ENCODE results near the gene NBEAL1. TPM values are rescaled to one million over a fixed set of nuclear protein-coding genes. Genes with fewer than 3 reads are reported as not detected.
A peak's percentile ranks its signal among the peaks of the same experiment; 100 is the strongest.

NBEAL1 gene
- total and polyA plus RNA-seq, 8 donors, result 4.2 to 158 (median 70.3) TPM

- TF ChIP-seq POLR2A (IDR thresholded peaks at IDR 0.05) (no peak), CTCF (IDR thresholded peaks at IDR 0.05) (no peak), EP300 (IDR thresholded peaks at IDR 0.05) (no peak), POLR2AphosphoS5 (IDR thresholded peaks at IDR 0.05) (no peak)
- no peaks in the 10 kb centered on the region for H3K36me3 ChIP-seq
- intact Hi-C loops (cut with DNase I; ENCODE audit: low total_unique reads), result no loop called here
- no peaks in the 10 kb centered on the region for H3K9me3 ChIP-seq
- H3K4me1 ChIP-seq, result no peaks in the 10 kb centered on the region
- DNase-seq, result no peak
- WGBS, 5 donors, result 83 to 91% (median 87%) methylated on average over 8 of the region's 8 CpGs
- no peaks in the 10 kb centered on the region for H3K27me3 ChIP-seq
- no peak overlapping the region for H3K27ac ChIP-seq
- no peak overlapping the region for H3K4me3 ChIP-seq
These were observed 11.0 kb upstream of the NBEAL1 start for GRCh38 chr2:203003716-203004115.

GRCh38 chr2:203016716-203017115 is 2.0 kb downstream of the NBEAL1 start:
- Histone ChIP-seq H3K36me3 (no peaks in the 10 kb centered on the region), H3K9me3 (no peaks in the 10 kb centered on the region), H3K27ac (peak overlapping the region in 4 of 5 donors; percentile 94 to 97 (median 95)), H3K4me3 (peak overlapping the region; percentile 71 to 79 (median 75)), H3K27me3 (no peaks in the 10 kb centered on the region), H3K4me1 (peaks cover 0 to 73% (median 47%) of the 10 kb centered on the region in 4 donors)
- DNase-seq, result no peak
- intact Hi-C loops (cut with DNase I; ENCODE audit: low total_unique reads), result no loop called here
- WGBS, 5 donors, result 19 to 52% (median 36%) methylated on average over 3 of the region's 3 CpGs
- TF ChIP-seq EP300 (IDR thresholded peaks at IDR 0.05), result no peak
- TF ChIP-seq POLR2AphosphoS5 (IDR thresholded peaks at IDR 0.05), result no peak
- no peak for TF ChIP-seq POLR2A (IDR thresholded peaks at IDR 0.05)
- TF ChIP-seq CTCF (IDR thresholded peaks at IDR 0.05), result no peak

GRCh38 chr2:203018181-203018580 is 3.5 kb downstream of the NBEAL1 start:
- Histone ChIP-seq H3K9me3 (no peaks in the 10 kb centered on the region), H3K36me3 (no peaks in the 10 kb centered on the region), H3K4me3 (peak overlapping the region; percentile 71 to 79 (median 75)), H3K4me1 (peaks cover 5 to 87% (median 55%) of the 10 kb centered on the region in 4 donors), H3K27ac (peak overlapping the region in 4 of 5 donors; percentile 51 to 97 (median 94)), H3K27me3 (no peaks in the 10 kb centered on the region)
- intact Hi-C loops (cut with DNase I; ENCODE audit: low total_unique reads), result no loop called here
- no peak for DNase-seq
- WGBS, 5 donors, result 0 to 7% (median 6%) methylated on average over 1 of the region's 1 CpG
- TF ChIP-seq POLR2A (IDR thresholded peaks at IDR 0.05) (no peak), POLR2AphosphoS5 (IDR thresholded peaks at IDR 0.05) (no peak), CTCF (IDR thresholded peaks at IDR 0.05) (no peak), EP300 (IDR thresholded peaks at IDR 0.05) (no peak)

- TF ChIP-seq CTCF (IDR thresholded peaks at IDR 0.05), result peak in 2 of 7 experiments; percentile 7 to 17
- TF ChIP-seq EP300 (IDR thresholded peaks at IDR 0.05), result no peak
- H3K27me3 ChIP-seq, result no peaks in the 10 kb centered on the region
- intact Hi-C loops (cut with DNase I; ENCODE audit: low total_unique reads), result no loop called here
- no peaks in the 10 kb centered on the region for H3K36me3 ChIP-seq
- DNase-seq, result no peak
- WGBS, 5 donors, result 26 to 58% (median 49%) methylated on average over 2 of the region's 2 CpGs
- peak overlapping the region in 4 of 5 donors; percentile 23 to 94 (median 66) for H3K27ac ChIP-seq
- H3K9me3 ChIP-seq, result no peaks in the 10 kb centered on the region
- peak overlapping the region; percentile 71 to 79 (median 75) for H3K4me3 ChIP-seq
- peaks cover 5 to 86% (median 53%) of the 10 kb centered on the region in 4 donors for H3K4me1 ChIP-seq
These were observed 4.5 kb downstream of the NBEAL1 start for GRCh38 chr2:203019142-203019541.
